H9 (cell line): ENCODE results near the gene HLA-DPB1. TPM values are rescaled to one million over a fixed set of nuclear protein-coding genes. Genes with fewer than 3 reads are reported as not detected.

Experiments used
- DNase-seq: peaks from one replicate; pipeline ENCODE4 v3.0.0-alpha.2; 2017
- H2AFZ ChIP-seq: one replicate; pipeline ENCODE4 v1.6.1; 2013; ENCODE audit warnings: mild to moderate bottlenecking, low read length, control low read depth, moderate library complexity
- H2AK5ac ChIP-seq: 2 replicates; pipeline ENCODE4 v1.6.1; 2013; ENCODE audit warnings: low read length, control low read depth, mixed read lengths; ENCODE audit not compliant: insufficient read length
- H2BK120ac ChIP-seq: one replicate; pipeline ENCODE4 v1.6.1; 2013; ENCODE audit warnings: low read depth, mild to moderate bottlenecking, low read length, control low read depth, inconsistent platforms; ENCODE audit not compliant: poor library complexity, severe bottlenecking
- H2BK12ac ChIP-seq: 2 replicates; pipeline ENCODE4 v1.6.1; 2013; ENCODE audit warnings: low read length, control low read depth, mixed read lengths, low read depth; ENCODE audit not compliant: insufficient read length
- H2BK15ac ChIP-seq: 2 replicates; pipeline ENCODE4 v1.6.1; 2013; ENCODE audit warnings: low read depth, low read length, control low read depth
- H2BK20ac ChIP-seq: one replicate; pipeline ENCODE4 v1.6.1; 2013; ENCODE audit warnings: low read depth, mild to moderate bottlenecking, low read length, control low read depth, inconsistent platforms; ENCODE audit not compliant: poor library complexity, severe bottlenecking
- H2BK5ac ChIP-seq: 2 replicates; pipeline ENCODE4 v1.6.1; 2013; ENCODE audit warnings: low read length, control low read depth, mixed read lengths; ENCODE audit not compliant: insufficient read length
- H3K14ac ChIP-seq: 2 replicates; pipeline ENCODE4 v1.6.1; 2013; ENCODE audit warnings: low read length, control low read depth; ENCODE audit not compliant: insufficient read depth
- H3K18ac ChIP-seq: 2 replicates; pipeline ENCODE4 v1.6.1; 2013; ENCODE audit warnings: low read depth, mild to moderate bottlenecking, mixed read lengths, low read length, control low read depth; ENCODE audit not compliant: insufficient read length
- H3K23ac ChIP-seq: 2 replicates; pipeline ENCODE4 v1.6.1; 2013; ENCODE audit warnings: low read length, control low read depth, mixed read lengths, low read depth; ENCODE audit not compliant: insufficient read length
- H3K23me2 ChIP-seq: 2 replicates; pipeline ENCODE4 v1.6.1; 2013; ENCODE audit warnings: low read depth, mild to moderate bottlenecking, mixed read lengths, low read length, control low read depth; ENCODE audit not compliant: insufficient read length, poor library complexity, severe bottlenecking
- H3K27ac ChIP-seq: 2 replicates; pipeline ENCODE4 v1.5.1; 2013; ENCODE audit warnings: low read length, control low read depth, mixed read lengths, low read depth; ENCODE audit not compliant: insufficient read length
- H3K27me3 ChIP-seq: 2 replicates; pipeline ENCODE4 v1.6.1; 2013; ENCODE audit warnings: low read length, control low read depth, inconsistent platforms; ENCODE audit not compliant: insufficient read depth
- H3K4ac ChIP-seq: 2 replicates; pipeline ENCODE4 v1.6.1; 2013; ENCODE audit warnings: low read depth, mild to moderate bottlenecking, control low read depth, inconsistent platforms, low read length, moderate library complexity
- H3K4me1 ChIP-seq: 2 replicates; pipeline ENCODE4 v1.6.1; 2013; ENCODE audit warnings: low read length, control low read depth, inconsistent platforms; ENCODE audit not compliant: insufficient read depth
- H3K4me2 ChIP-seq: 2 replicates; pipeline ENCODE4 v1.6.1; 2013; ENCODE audit warnings: low read length, control low read depth, mixed read lengths; ENCODE audit not compliant: insufficient read length, insufficient read depth
- H3K56ac ChIP-seq: 2 replicates; pipeline ENCODE4 v1.6.1; 2013; ENCODE audit warnings: low read depth, mild to moderate bottlenecking, mixed read lengths, low read length, control low read depth; ENCODE audit not compliant: insufficient read length
- H3K79me1 ChIP-seq: 2 replicates; pipeline ENCODE4 v1.6.1; 2013; ENCODE audit warnings: low read depth, mild to moderate bottlenecking, moderate library complexity, low read length, control low read depth, inconsistent platforms; ENCODE audit not compliant: insufficient read depth, poor library complexity, severe bottlenecking
- H3K79me2 ChIP-seq: 2 replicates; pipeline ENCODE4 v1.6.1; 2013; ENCODE audit warnings: low read length, control low read depth, inconsistent platforms; ENCODE audit not compliant: insufficient read depth
- H3K9ac ChIP-seq: 2 replicates; pipeline ENCODE4 v1.6.1; 2013; ENCODE audit warnings: low read length, control low read depth, mixed read lengths; ENCODE audit not compliant: insufficient read length; ENCODE audit errors: extremely low read depth
- H3K9me3 ChIP-seq: one replicate; pipeline ENCODE4 v1.6.1; 2013; ENCODE audit warnings: low read depth, low read length, inconsistent platforms; ENCODE audit not compliant: control insufficient read depth
- H3T11ph ChIP-seq: one replicate; pipeline ENCODE4 v1.6.1; 2013; ENCODE audit warnings: mild to moderate bottlenecking, low read length, control low read depth, inconsistent platforms
- H4K20me1 ChIP-seq: one replicate; pipeline ENCODE4 v1.6.1; 2013; ENCODE audit not compliant: control insufficient read depth, insufficient read length, insufficient read depth
- H4K5ac ChIP-seq: 2 replicates; pipeline ENCODE4 v1.6.1; 2013; ENCODE audit warnings: low read depth, mild to moderate bottlenecking, mixed read lengths, low read length, control low read depth; ENCODE audit not compliant: insufficient read length
- H4K8ac ChIP-seq: replicated peaks from 2 replicates; pipeline ENCODE4 v1.6.1; 2013; ENCODE audit warnings: low read length, control low read depth, mixed read lengths, low read depth; ENCODE audit not compliant: insufficient read length
- H4K91ac ChIP-seq: 2 replicates; pipeline ENCODE4 v1.6.1; 2013; ENCODE audit warnings: low read depth, mild to moderate bottlenecking, moderate library complexity, mixed read lengths, low read length, control low read depth; ENCODE audit not compliant: insufficient read length
- H3K27ac Mint-ChIP-seq, 3 experiments: 2 replicates in 2 of 3; 3 replicates in 1 of 3; pipeline ENCODE4 v1.8.0; 2020 to 2021; ENCODE audit warnings: mixed read lengths in 3 of 3, mild to moderate bottlenecking in 1 of 3, moderate library complexity in 1 of 3
- H3K27me3 Mint-ChIP-seq: 2 replicates; pipeline ENCODE4 v1.8.0; 2021; ENCODE audit warnings: low read depth, mild to moderate bottlenecking, moderate library complexity, mixed read lengths
- H3K36me3 Mint-ChIP-seq, 3 experiments: 2 replicates in 2 of 3; 3 replicates in 1 of 3; pipeline ENCODE4 v1.8.0; 2020 to 2021; ENCODE audit warnings: low read depth in 3 of 3, mixed read lengths in 3 of 3; ENCODE audit not compliant: insufficient read depth in 1 of 3
- H3K4me1 Mint-ChIP-seq, 2 experiments: 2 replicates each; pipeline ENCODE4 v1.8.0; 2020; ENCODE audit warnings: mixed read lengths in 2 of 2
- H3K4me3 Mint-ChIP-seq, 2 experiments: 2 replicates in 1 of 2; 3 replicates in 1 of 2; pipeline ENCODE4 v1.8.0; 2020 to 2021; ENCODE audit warnings: mild to moderate bottlenecking in 2 of 2, mixed read lengths in 2 of 2, moderate library complexity in 1 of 2
- H3K9me3 Mint-ChIP-seq, 2 experiments: 2 replicates in 1 of 2; 3 replicates in 1 of 2; pipeline ENCODE4 v1.8.0; 2020; ENCODE audit warnings: mild to moderate bottlenecking in 2 of 2, mixed read lengths in 2 of 2, moderate library complexity in 1 of 2
- CTCF ChIP-seq: fragments of 200-600 bp; sonication (generic); conservative IDR thresholded peaks from 3 replicates; pipeline ENCODE4 v1.8.0; 2021; ENCODE audit warnings: antibody characterized with exemption, mild to moderate bottlenecking
- WGBS: extraction: QIAGEN DNeasy Blood & Tissue Kit; methylation state at CpG from one replicate; pipeline ENCODE4 v1.1.7; 2013; ENCODE audit warnings: missing lambda C conversion rate, low lambda C conversion rate, mixed read lengths; ENCODE audit not compliant: insufficient read length; ENCODE audit errors: extremely low coverage; 5-methylcytosine and 5-hydroxymethylcytosine counted together
- total RNA-seq: library from RNA; stranded (reverse); gene quantifications from 2 replicates; pipeline ENCODE4 v1.2.1, GENCODE V29; 2021

Gene HLA-DPB1
- total RNA-seq, 1 experiment from 2014 or later = 23.6 TPM

GRCh38 chr6:33116417-33116816, 40.6 kb downstream of the HLA-DPB1 start:
- Histone ChIP-seq H3K9ac (peak overlapping the region; percentile 69), H3K23me2 (peaks cover 16% of the 10 kb centered on the region), H2BK5ac (no peak overlapping the region), H4K20me1 (no peaks in the 10 kb centered on the region), H3K4ac (no peak overlapping the region), H3K56ac (no peak overlapping the region), H3T11ph (no peak overlapping the region), H3K4me1 (peaks cover 9% of the 10 kb centered on the region; the same call in 1 of the 2 replicates), H3K18ac (no peak overlapping the region), H4K8ac (no peak overlapping the region), H2BK15ac (no peak overlapping the region), H3K79me1 (no peaks in the 10 kb centered on the region), H2AFZ (no peak overlapping the region), H3K27me3 (no peaks in the 10 kb centered on the region), H2BK120ac (no peak overlapping the region), H3K23ac (no peak overlapping the region), H4K5ac (no peak overlapping the region), H3K27ac (peak overlapping the region; percentile 48), H2BK12ac (no peak overlapping the region), H2AK5ac (no peak overlapping the region), H3K79me2 (peaks cover 18% of the 10 kb centered on the region; the same call in 1 of the 2 replicates), H3K14ac (no peak overlapping the region), H4K91ac (no peak overlapping the region), H2BK20ac (no peak overlapping the region), H3K4me2 (peak overlapping the region; percentile 73), H3K9me3 (no peaks in the 10 kb centered on the region)
- Mint-ChIP-seq H3K9me3 (no peaks in the 10 kb centered on the region; a peak in 1 of 5 replicates), H3K36me3 (no peaks in the 10 kb centered on the region; a peak in 1 of 7 replicates), H3K4me3 (peak overlapping the region; percentile 92 to 94), H3K4me1 (peaks cover 57 to 61% of the 10 kb centered on the region in 2 experiments), H3K27ac (peak overlapping the region; percentile 78 to 100 (median 92)), H3K27me3 (peaks cover 2% of the 10 kb centered on the region)
- no peak for TF ChIP-seq CTCF
- DNase-seq = peak; percentile 68
- no CpG with 5 or more reads among the region's 6 CpGs for WGBS
